ENCODE measurements around the gene ABCB8. TPM values are rescaled to one million over a fixed set of nuclear protein-coding genes. Genes with fewer than 3 reads are reported as not detected.

ABCB8 gene
- total RNA-seq, 2 donors from 2014 or later = 11.9 to 20.6 TPM

- H3K27me3 ChIP-seq = no peaks in the 10 kb centered on the region
- peaks cover 6% of the 10 kb centered on the region for H3K36me3 ChIP-seq
- peaks cover 0 to 78% of the 10 kb centered on the region in 2 donors for H3K4me1 ChIP-seq
- peak overlapping the region; percentile 68 to 80 for H3K4me3 ChIP-seq
- DNase-seq (ENCODE audit: low spot score) = no peak
- H3K27ac ChIP-seq = peak overlapping the region; percentile 95 to 96
- no peaks in the 10 kb centered on the region for H3K9me3 ChIP-seq
- TF ChIP-seq CTCF (IDR thresholded peaks at IDR 0.05) = no peak
Observed at GRCh38 chr7:151081170-151082101, 53.2 kb downstream of the ABCB8 start.

GRCh38 chr7:151082141-151083070 is 54.2 kb downstream of the ABCB8 start:
- TF ChIP-seq CTCF (IDR thresholded peaks at IDR 0.05) = no peak
- peak overlapping the region; percentile 95 to 96 for H3K27ac ChIP-seq
- no peak for DNase-seq (ENCODE audit: low spot score)
- H3K36me3 ChIP-seq = no peaks in the 10 kb centered on the region
- peak overlapping the region; percentile 81 to 98 for H3K4me3 ChIP-seq
- H3K9me3 ChIP-seq = no peaks in the 10 kb centered on the region
- H3K4me1 ChIP-seq = peaks cover 0 to 69% of the 10 kb centered on the region in 2 donors
- no peaks in the 10 kb centered on the region for H3K27me3 ChIP-seq

GRCh38 chr7:151083071-151083823 is 55.0 kb downstream of the ABCB8 start, which contains the start of gene TMUB1:
Gene TMUB1 (minus strand): TSS chr7:151083493. CDS start chr7:151082563, 930 bp downstream.
- H3K27ac ChIP-seq = peak within 1 kb of the TSS; percentile 95 to 96
- H3K4me1 ChIP-seq = peaks cover 4 to 68% of the 10 kb centered on the region in 2 donors
- peak; percentile 87 for DNase-seq (ENCODE audit: low spot score)
- no peaks in the 10 kb centered on the region for H3K36me3 ChIP-seq
- TF ChIP-seq CTCF (IDR thresholded peaks at IDR 0.05) = no peak
- no peaks in the 10 kb centered on the region for H3K9me3 ChIP-seq
- H3K27me3 ChIP-seq = no peaks in the 10 kb centered on the region
- H3K4me3 ChIP-seq = peak within 1 kb of the TSS; percentile 81 to 98

GRCh38 chr7:151083824-151084160 is 55.5 kb downstream of the ABCB8 start:
- TF ChIP-seq CTCF (IDR thresholded peaks at IDR 0.05) = no peak
- Histone ChIP-seq H3K4me3 (peak overlapping the region; percentile 81 to 98), H3K27ac (peak overlapping the region; percentile 95 to 96), H3K36me3 (no peaks in the 10 kb centered on the region), H3K9me3 (no peaks in the 10 kb centered on the region), H3K4me1 (peaks cover 4 to 68% of the 10 kb centered on the region in 2 donors), H3K27me3 (no peaks in the 10 kb centered on the region)
- DNase-seq (ENCODE audit: low spot score) = no peak

- Histone ChIP-seq H3K36me3 (no peaks in the 10 kb centered on the region), H3K4me3 (peak overlapping the region in 1 of 2 donors; percentile 79), H3K27me3 (no peaks in the 10 kb centered on the region), H3K9me3 (no peaks in the 10 kb centered on the region), H3K4me1 (peaks cover 4 to 71% of the 10 kb centered on the region in 2 donors), H3K27ac (peak overlapping the region; percentile 91 to 97)
- no peak for TF ChIP-seq CTCF (IDR thresholded peaks at IDR 0.05)
- no peak for DNase-seq (ENCODE audit: low spot score)
Observed at GRCh38 chr7:151085329-151085690, 57.1 kb downstream of the ABCB8 start.
